ENCODE data around the gene IDI2.
"Not testable (repeated sequence)": the region's sequence is repeated elsewhere in the genome, so short reads cannot be mapped to it uniquely, and the experiment has no call there.

IDI2 gene

DNA sequence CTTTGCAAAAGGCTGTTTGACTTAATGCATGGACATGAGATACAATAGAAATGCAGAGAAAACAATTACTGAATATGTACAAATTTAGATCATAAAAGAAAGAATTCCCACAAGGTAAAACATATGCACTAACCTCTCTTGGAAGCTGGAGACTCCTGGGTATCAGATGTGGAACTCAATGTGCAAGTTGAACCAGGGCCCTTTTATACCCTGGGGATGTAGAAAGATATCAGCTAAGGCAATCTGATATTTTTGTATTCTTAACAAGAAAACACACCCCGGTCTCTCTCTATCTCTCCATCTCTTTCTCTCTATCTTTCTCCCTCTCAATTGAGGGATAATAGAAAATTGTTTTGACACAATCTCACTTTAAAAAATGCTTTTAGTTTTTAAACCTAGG lies at the start of gene IDI2:
IDI2 (minus strand) TSS at position 177 of the 400 bp plus-strand sequence. CDS start 1,136 bp downstream, outside the sequence.
- no peak within 1 kb of the TSS for H3K9ac ChIP-seq (ENCODE audit: low read depth, low read length)
- peaks cover 4% of the 10 kb centered on the region for H3K4me1 ChIP-seq (ENCODE audit: control insufficient read depth, insufficient read depth, low read length)
- no peaks in the 10 kb centered on the region for H3K36me3 ChIP-seq (ENCODE audit: control insufficient read depth, insufficient read depth, low read length)
- no peaks in the 10 kb centered on the region for H3K9me3 ChIP-seq (ENCODE audit: control insufficient read depth, insufficient read depth, low read length)
- H3K27me3 ChIP-seq (ENCODE audit: control insufficient read depth, insufficient read depth, low read length), result no peaks in the 10 kb centered on the region
- H3K4me3 ChIP-seq (ENCODE audit: low read depth, low read length), result no peak within 1 kb of the TSS

- Histone ChIP-seq H3K4me1 (ENCODE audit: control insufficient read depth, insufficient read depth, low read length) (peaks cover 5% of the 10 kb centered on the region), H3K9ac (ENCODE audit: low read depth, low read length) (no peak overlapping the region), H3K9me3 (ENCODE audit: control insufficient read depth, insufficient read depth, low read length) (no peaks in the 10 kb centered on the region), H3K27me3 (ENCODE audit: control insufficient read depth, insufficient read depth, low read length) (no peaks in the 10 kb centered on the region), H3K36me3 (ENCODE audit: control insufficient read depth, insufficient read depth, low read length) (peaks cover 4% of the 10 kb centered on the region), H3K4me3 (ENCODE audit: low read depth, low read length) (no peak overlapping the region)
Observed at GRCh38 chr10:1074748-1075308, 49.2 kb upstream of the IDI2 start.

GRCh38 chr10:1074052-1074747 lies 48.5 kb upstream of the IDI2 start:
- no peaks in the 10 kb centered on the region for H3K27me3 ChIP-seq (ENCODE audit: control insufficient read depth, insufficient read depth, low read length)
- peaks cover 4% of the 10 kb centered on the region for H3K36me3 ChIP-seq (ENCODE audit: control insufficient read depth, insufficient read depth, low read length)
- H3K9me3 ChIP-seq (ENCODE audit: control insufficient read depth, insufficient read depth, low read length), result no peaks in the 10 kb centered on the region
- H3K9ac ChIP-seq (ENCODE audit: low read depth, low read length), result no peak overlapping the region
- no peak overlapping the region for H3K4me3 ChIP-seq (ENCODE audit: low read depth, low read length)
- peaks cover 5% of the 10 kb centered on the region for H3K4me1 ChIP-seq (ENCODE audit: control insufficient read depth, insufficient read depth, low read length)

DNA sequence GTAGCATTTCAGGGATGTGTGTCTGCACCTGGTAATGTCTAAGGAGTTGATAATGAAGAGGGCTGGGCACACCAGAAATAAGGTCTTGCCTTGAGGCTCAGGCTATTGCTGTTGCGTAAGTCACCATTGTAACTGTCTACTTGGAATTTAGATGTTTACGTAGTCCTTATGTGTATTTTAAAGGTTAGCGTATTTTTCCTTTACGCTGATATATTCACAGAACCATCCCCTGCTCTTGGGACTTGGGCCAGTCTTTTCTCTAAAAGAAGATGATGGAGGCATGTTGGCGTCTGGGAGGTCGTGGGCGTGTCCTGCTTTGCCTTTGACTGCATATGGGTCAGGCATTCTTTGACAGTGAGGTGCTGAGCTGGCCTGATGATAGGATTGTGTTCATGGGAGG lies 45.3 kb upstream of the IDI2 start:
- H3K9ac ChIP-seq (ENCODE audit: low read depth, low read length), result no peak overlapping the region
- H3K9me3 ChIP-seq (ENCODE audit: control insufficient read depth, insufficient read depth, low read length), result no peaks in the 10 kb centered on the region
- H3K4me1 ChIP-seq (ENCODE audit: control insufficient read depth, insufficient read depth, low read length), result peaks cover 5% of the 10 kb centered on the region
- peaks cover 3% of the 10 kb centered on the region for H3K36me3 ChIP-seq (ENCODE audit: control insufficient read depth, insufficient read depth, low read length)
- H3K4me3 ChIP-seq (ENCODE audit: low read depth, low read length), result no peak overlapping the region
- no peaks in the 10 kb centered on the region for H3K27me3 ChIP-seq (ENCODE audit: control insufficient read depth, insufficient read depth, low read length)

DNA sequence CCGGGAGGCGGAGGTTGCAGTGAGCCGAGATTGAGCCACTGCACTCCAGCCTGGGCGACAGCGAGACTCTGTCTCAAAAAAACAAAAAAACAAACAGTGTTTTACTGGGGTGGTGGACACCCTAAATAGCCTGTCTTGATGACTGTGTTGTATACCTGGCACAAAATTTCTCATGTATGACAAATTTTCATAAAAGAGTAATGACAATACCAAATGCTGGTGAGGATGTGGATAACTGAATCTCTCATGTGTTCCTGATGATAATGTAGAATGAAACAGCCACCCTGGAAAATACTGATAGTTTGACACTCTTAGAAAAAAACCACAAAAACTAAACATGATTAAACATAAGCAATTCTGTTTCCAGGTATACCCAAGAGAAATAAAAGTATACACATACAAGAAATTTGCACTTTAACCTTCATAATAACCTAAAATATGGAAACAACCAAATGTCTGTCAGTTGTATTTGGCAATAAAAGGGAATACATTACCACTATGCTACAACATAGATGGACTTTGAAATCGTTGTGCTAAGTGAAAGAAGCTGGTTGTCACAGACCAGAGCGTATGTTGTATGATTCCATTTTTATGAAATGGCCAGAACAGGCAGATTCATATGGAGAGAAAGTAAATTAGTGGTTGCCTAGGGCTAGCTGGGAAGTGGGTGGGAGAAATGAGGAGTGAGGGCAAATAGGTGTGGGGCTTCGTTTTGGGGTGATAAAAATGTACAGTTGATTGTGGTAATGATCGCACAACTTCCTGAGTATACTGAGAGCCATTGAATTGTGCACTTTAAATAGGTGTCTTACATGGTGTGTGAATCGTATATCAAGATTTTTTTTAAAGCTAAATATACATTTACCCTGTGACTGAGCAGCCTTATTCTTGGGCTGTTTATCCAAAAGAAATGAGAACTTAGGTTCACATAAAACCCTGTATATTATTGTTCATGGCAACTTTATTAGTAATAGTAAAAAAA lies 43.0 kb upstream of the IDI2 start:
- Histone ChIP-seq H3K4me1 (ENCODE audit: control insufficient read depth, insufficient read depth, low read length) (peaks cover 5% of the 10 kb centered on the region), H3K9ac (ENCODE audit: low read depth, low read length) (no peak overlapping the region), H3K9me3 (ENCODE audit: control insufficient read depth, insufficient read depth, low read length) (no peaks in the 10 kb centered on the region), H3K36me3 (ENCODE audit: control insufficient read depth, insufficient read depth, low read length) (peaks cover 1% of the 10 kb centered on the region), H3K27me3 (ENCODE audit: control insufficient read depth, insufficient read depth, low read length) (no peaks in the 10 kb centered on the region), H3K4me3 (ENCODE audit: low read depth, low read length) (no peak overlapping the region)

DNA sequence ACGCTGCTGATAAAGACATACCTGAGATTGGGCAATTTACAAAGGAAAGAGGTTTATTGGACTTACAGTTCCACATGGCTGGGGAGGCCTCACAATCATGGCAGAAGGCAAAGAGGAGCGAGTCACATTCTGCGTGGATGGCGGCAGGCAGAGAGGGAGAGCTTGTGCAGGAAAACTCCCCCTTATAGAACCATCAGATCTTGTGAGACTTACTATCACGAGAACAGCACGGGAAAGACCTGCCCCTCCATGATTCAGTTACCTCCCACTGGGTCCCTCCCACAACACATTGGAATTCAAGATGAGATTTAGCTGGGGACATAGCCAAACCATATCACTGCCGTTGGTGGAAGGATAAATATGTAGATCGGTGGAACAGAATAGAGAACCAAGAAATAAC lies 41.1 kb upstream of the IDI2 start:
- not testable (repeated sequence) for H3K9me3 ChIP-seq (ENCODE audit: control insufficient read depth, insufficient read depth, low read length); H3K36me3 ChIP-seq (ENCODE audit: control insufficient read depth, insufficient read depth, low read length); H3K4me1 ChIP-seq (ENCODE audit: control insufficient read depth, insufficient read depth, low read length); H3K9ac ChIP-seq (ENCODE audit: low read depth, low read length); H3K27me3 ChIP-seq (ENCODE audit: control insufficient read depth, insufficient read depth, low read length); H3K4me3 ChIP-seq (ENCODE audit: low read depth, low read length)

GRCh38 chr10:1064964-1065247 lies 39.2 kb upstream of the IDI2 start:
- no peak overlapping the region for H3K9ac ChIP-seq (ENCODE audit: low read depth, low read length)
- no peaks in the 10 kb centered on the region for H3K36me3 ChIP-seq (ENCODE audit: control insufficient read depth, insufficient read depth, low read length)
- no peaks in the 10 kb centered on the region for H3K27me3 ChIP-seq (ENCODE audit: control insufficient read depth, insufficient read depth, low read length)
- H3K9me3 ChIP-seq (ENCODE audit: control insufficient read depth, insufficient read depth, low read length), result no peaks in the 10 kb centered on the region
- H3K4me1 ChIP-seq (ENCODE audit: control insufficient read depth, insufficient read depth, low read length), result no peaks in the 10 kb centered on the region
- no peak overlapping the region for H3K4me3 ChIP-seq (ENCODE audit: low read depth, low read length)

GRCh38 chr10:1063232-1063865 lies 37.7 kb upstream of the IDI2 start:
- no peak overlapping the region for H3K9ac ChIP-seq (ENCODE audit: low read depth, low read length)
- H3K4me1 ChIP-seq (ENCODE audit: control insufficient read depth, insufficient read depth, low read length), result no peaks in the 10 kb centered on the region
- no peaks in the 10 kb centered on the region for H3K9me3 ChIP-seq (ENCODE audit: control insufficient read depth, insufficient read depth, low read length)
- H3K27me3 ChIP-seq (ENCODE audit: control insufficient read depth, insufficient read depth, low read length), result no peaks in the 10 kb centered on the region
- no peak overlapping the region for H3K4me3 ChIP-seq (ENCODE audit: low read depth, low read length)
- no peaks in the 10 kb centered on the region for H3K36me3 ChIP-seq (ENCODE audit: control insufficient read depth, insufficient read depth, low read length)

DNA sequence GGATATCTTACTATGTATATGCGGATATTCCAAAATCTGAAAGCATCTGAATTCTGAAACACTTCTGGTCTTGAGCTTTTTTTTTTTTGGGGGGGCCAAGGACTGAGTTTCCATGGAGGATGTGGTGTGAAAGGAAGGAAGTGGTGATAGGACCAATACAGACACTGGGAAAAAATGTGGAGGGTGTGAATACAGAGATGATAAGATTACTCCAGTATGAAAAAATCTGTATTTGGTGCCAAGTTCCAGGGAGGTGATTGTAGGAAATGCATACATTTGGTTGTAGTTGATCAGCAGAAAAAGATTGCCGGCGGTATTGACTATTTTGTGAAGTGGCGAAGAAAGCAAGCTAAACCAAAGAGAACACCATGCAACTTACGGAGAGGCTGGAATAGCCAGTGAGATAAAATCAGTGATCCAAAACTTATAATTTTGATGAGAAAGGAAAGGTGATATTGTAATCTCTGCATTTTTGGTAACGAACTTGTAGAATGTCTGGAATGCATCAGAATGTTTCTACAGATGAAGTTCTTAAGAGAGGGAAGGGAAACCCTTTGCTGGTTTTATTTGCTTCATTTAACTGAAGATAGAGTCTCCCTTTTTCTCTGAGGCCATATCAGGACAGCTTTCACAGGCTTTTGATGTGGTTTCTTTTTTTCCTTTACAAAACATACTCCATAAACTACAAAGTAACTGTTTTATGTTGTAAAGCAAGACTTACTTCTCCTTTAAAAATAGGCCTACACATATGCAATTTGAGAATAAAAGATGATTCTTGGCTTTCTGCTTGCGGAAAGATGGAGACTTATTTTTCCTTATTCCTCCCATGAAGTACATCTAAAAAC lies 36.5 kb upstream of the IDI2 start:
- H3K9ac ChIP-seq (ENCODE audit: low read depth, low read length), result no peak overlapping the region
- H3K4me1 ChIP-seq (ENCODE audit: control insufficient read depth, insufficient read depth, low read length), result peaks cover 2% of the 10 kb centered on the region
- H3K4me3 ChIP-seq (ENCODE audit: low read depth, low read length), result no peak overlapping the region

GRCh38 chr10:1059902-1060301 lies 34.2 kb upstream of the IDI2 start:
- no peaks in the 10 kb centered on the region for H3K36me3 ChIP-seq (ENCODE audit: control insufficient read depth, insufficient read depth, low read length)
- no peak overlapping the region for H3K9ac ChIP-seq (ENCODE audit: low read depth, low read length)
- H3K9me3 ChIP-seq (ENCODE audit: control insufficient read depth, insufficient read depth, low read length), result no peaks in the 10 kb centered on the region
- H3K27me3 ChIP-seq (ENCODE audit: control insufficient read depth, insufficient read depth, low read length), result no peaks in the 10 kb centered on the region
- H3K4me1 ChIP-seq (ENCODE audit: control insufficient read depth, insufficient read depth, low read length), result peaks cover 4% of the 10 kb centered on the region
- no peak overlapping the region for H3K4me3 ChIP-seq (ENCODE audit: low read depth, low read length)

More for the DNA sequence above, 36.5 kb upstream of the IDI2 start:
- Histone ChIP-seq H3K36me3 (ENCODE audit: control insufficient read depth, insufficient read depth, low read length) (no peaks in the 10 kb centered on the region), H3K9me3 (ENCODE audit: control insufficient read depth, insufficient read depth, low read length) (no peaks in the 10 kb centered on the region), H3K27me3 (ENCODE audit: control insufficient read depth, insufficient read depth, low read length) (no peaks in the 10 kb centered on the region)

- Histone ChIP-seq H3K36me3 (ENCODE audit: control insufficient read depth, insufficient read depth, low read length) (no peaks in the 10 kb centered on the region), H3K9me3 (ENCODE audit: control insufficient read depth, insufficient read depth, low read length) (no peaks in the 10 kb centered on the region), H3K27me3 (ENCODE audit: control insufficient read depth, insufficient read depth, low read length) (no peaks in the 10 kb centered on the region), H3K4me3 (ENCODE audit: low read depth, low read length) (peak overlapping the region; percentile 96), H3K9ac (ENCODE audit: low read depth, low read length) (no peak overlapping the region), H3K4me1 (ENCODE audit: control insufficient read depth, insufficient read depth, low read length) (peaks cover 5% of the 10 kb centered on the region)
Observed at GRCh38 chr10:1058017-1058416, 32.4 kb upstream of the IDI2 start.
